ENCODE results near the gene HEXIM2. TPM values are rescaled to one million over a fixed set of nuclear protein-coding genes. Genes with fewer than 3 reads are reported as not detected.

Gene HEXIM2
- total RNA-seq, 1 experiment from 2014 or later, result 11.9 TPM

- Mint-ChIP-seq H3K4me1 (peaks cover 26% of the 10 kb centered on the region), H3K36me3 (no peaks in the 10 kb centered on the region; the same call in 1 of the 2 replicates), H3K4me3 (peak overlapping the region; percentile 98), H3K27me3 (ENCODE audit: low read depth) (peaks cover 5% of the 10 kb centered on the region; the same call in 1 of the 2 replicates), H3K27ac (peak overlapping the region; percentile 50; the same call in 1 of the 2 replicates), H3K9me3 (no peaks in the 10 kb centered on the region)
- ChIA-PET CTCF (interaction anchor here (0.6 to 16.3 kb wide), 26 partner anchors 10 to 1109 kb away, joined by 3 to 531 read pairs (median 4); partner anchors contain the start of genes ACBD4, HEXIM2 and PLCD3), POLR2A (interaction anchor here (0.6 to 6.1 kb wide), 5 partner anchors 9 to 397 kb away, joined by 4 to 242 read pairs (median 39); partner anchors contain the start of genes ACBD4 and HEXIM2)
- DNase-seq (ENCODE audit: low spot score) (no peak), ATAC-seq (no peak)
- TF ChIP-seq ZNF317 (CRISPR knock-in tag; IDR thresholded peaks at IDR 0.05; ENCODE audit: borderline replicate concordance, low read depth) (no peak), MYBL2 (CRISPR knock-in tag; IDR thresholded peaks at IDR 0.05) (no peak), GTF2I (CRISPR knock-in tag; conservative IDR thresholded peaks at IDR 0.05) (no peak), HMGA2 (CRISPR knock-in tag; IDR thresholded peaks at IDR 0.05) (no peak), NR1H2 (CRISPR knock-in tag; IDR thresholded peaks at IDR 0.05) (no peak), NR2C2 (CRISPR knock-in tag; IDR thresholded peaks at IDR 0.05) (no peak), ATF1 (CRISPR knock-in tag; IDR thresholded peaks at IDR 0.05) (no peak), HMGXB4 (CRISPR knock-in tag; IDR thresholded peaks at IDR 0.05) (no peak)
- TF ChIP-seq, protein P1, sequence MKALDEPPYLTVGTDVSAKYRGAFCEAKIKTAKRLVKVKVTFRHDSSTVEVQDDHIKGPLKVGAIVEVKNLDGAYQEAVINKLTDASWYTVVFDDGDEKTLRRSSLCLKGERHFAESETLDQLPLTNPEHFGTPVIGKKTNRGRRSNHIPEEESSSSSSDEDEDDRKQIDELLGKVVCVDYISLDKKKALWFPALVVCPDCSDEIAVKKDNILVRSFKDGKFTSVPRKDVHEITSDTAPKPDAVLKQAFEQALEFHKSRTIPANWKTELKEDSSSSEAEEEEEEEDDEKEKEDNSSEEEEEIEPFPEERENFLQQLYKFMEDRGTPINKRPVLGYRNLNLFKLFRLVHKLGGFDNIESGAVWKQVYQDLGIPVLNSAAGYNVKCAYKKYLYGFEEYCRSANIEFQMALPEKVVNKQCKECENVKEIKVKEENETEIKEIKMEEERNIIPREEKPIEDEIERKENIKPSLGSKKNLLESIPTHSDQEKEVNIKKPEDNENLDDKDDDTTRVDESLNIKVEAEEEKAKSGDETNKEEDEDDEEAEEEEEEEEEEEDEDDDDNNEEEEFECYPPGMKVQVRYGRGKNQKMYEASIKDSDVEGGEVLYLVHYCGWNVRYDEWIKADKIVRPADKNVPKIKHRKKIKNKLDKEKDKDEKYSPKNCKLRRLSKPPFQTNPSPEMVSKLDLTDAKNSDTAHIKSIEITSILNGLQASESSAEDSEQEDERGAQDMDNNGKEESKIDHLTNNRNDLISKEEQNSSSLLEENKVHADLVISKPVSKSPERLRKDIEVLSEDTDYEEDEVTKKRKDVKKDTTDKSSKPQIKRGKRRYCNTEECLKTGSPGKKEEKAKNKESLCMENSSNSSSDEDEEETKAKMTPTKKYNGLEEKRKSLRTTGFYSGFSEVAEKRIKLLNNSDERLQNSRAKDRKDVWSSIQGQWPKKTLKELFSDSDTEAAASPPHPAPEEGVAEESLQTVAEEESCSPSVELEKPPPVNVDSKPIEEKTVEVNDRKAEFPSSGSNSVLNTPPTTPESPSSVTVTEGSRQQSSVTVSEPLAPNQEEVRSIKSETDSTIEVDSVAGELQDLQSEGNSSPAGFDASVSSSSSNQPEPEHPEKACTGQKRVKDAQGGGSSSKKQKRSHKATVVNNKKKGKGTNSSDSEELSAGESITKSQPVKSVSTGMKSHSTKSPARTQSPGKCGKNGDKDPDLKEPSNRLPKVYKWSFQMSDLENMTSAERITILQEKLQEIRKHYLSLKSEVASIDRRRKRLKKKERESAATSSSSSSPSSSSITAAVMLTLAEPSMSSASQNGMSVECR (CRISPR knock-in tag; IDR thresholded peaks at IDR 0.05; ENCODE audit: borderline replicate concordance), result no peak
- TF ChIP-seq, protein P2, sequence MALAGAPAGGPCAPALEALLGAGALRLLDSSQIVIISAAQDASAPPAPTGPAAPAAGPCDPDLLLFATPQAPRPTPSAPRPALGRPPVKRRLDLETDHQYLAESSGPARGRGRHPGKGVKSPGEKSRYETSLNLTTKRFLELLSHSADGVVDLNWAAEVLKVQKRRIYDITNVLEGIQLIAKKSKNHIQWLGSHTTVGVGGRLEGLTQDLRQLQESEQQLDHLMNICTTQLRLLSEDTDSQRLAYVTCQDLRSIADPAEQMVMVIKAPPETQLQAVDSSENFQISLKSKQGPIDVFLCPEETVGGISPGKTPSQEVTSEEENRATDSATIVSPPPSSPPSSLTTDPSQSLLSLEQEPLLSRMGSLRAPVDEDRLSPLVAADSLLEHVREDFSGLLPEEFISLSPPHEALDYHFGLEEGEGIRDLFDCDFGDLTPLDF (CRISPR knock-in tag; IDR thresholded peaks at IDR 0.05), result no peak
- TF ChIP-seq, protein P3, sequence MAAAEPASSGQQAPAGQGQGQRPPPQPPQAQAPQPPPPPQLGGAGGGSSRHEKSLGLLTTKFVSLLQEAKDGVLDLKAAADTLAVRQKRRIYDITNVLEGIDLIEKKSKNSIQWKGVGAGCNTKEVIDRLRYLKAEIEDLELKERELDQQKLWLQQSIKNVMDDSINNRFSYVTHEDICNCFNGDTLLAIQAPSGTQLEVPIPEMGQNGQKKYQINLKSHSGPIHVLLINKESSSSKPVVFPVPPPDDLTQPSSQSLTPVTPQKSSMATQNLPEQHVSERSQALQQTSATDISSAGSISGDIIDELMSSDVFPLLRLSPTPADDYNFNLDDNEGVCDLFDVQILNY (CRISPR knock-in tag; IDR thresholded peaks at IDR 0.05), result no peak
Measured at GRCh38 chr17:45150911-45151809, 10.5 kb upstream of the HEXIM2 start.

DNA sequence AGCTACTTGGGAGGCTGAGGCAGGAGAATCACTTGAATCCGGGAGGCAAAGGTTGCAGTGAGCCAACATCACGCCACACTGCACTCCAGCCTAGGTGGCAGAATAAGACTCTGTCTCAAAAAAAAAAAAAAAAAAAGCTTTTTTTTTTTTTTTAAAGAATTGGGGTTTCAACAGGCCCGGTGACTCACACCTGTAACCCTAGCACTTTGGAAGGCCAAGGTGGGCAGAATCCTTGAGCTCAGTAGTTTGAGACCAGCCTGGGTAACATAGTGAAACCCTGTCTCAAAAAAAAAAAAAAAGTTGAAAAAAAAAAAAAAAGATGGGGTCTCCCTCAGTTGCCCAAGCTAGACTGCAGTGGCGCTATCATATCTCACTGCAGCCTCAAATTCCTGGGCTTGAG lies 6.6 kb upstream of the HEXIM2 start:
- CTCF ChIA-PET, result interaction anchor here (0.6 to 16.3 kb wide), 20 partner anchors 11 to 1133 kb away, joined by 3 to 531 read pairs (median 4); partner anchors contain the start of genes ACBD4 and PLCD3
- POLR2A ChIA-PET, result interaction anchor here (0.6 to 2.3 kb wide), 5 partner anchors 11 to 313 kb away, joined by 4 to 15 read pairs (median 5); no protein-coding TSS in a partner anchor
- peaks cover 5% of the 10 kb centered on the region; the same call in 1 of the 2 replicates for H3K36me3 Mint-ChIP-seq
- peaks cover 36% of the 10 kb centered on the region for H3K4me1 Mint-ChIP-seq
- DNase-seq (ENCODE audit: low spot score) (no peak), ATAC-seq (no peak)
- no peak overlapping the region; the same call in 1 of the 2 replicates for H3K27ac Mint-ChIP-seq
- no peak overlapping the region for H3K4me3 Mint-ChIP-seq
- TF ChIP-seq JAZF1 (CRISPR knock-in tag; IDR thresholded peaks at IDR 0.05), result no peak
- TF ChIP-seq ATF1 (CRISPR knock-in tag; IDR thresholded peaks at IDR 0.05), result no peak
- TF ChIP-seq, protein P4, sequence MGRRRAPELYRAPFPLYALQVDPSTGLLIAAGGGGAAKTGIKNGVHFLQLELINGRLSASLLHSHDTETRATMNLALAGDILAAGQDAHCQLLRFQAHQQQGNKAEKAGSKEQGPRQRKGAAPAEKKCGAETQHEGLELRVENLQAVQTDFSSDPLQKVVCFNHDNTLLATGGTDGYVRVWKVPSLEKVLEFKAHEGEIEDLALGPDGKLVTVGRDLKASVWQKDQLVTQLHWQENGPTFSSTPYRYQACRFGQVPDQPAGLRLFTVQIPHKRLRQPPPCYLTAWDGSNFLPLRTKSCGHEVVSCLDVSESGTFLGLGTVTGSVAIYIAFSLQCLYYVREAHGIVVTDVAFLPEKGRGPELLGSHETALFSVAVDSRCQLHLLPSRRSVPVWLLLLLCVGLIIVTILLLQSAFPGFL (CRISPR knock-in tag; IDR thresholded peaks at IDR 0.05; ENCODE audit: borderline replicate concordance), result no peak
- no peak for TF ChIP-seq GABPB1 (CRISPR knock-in tag; IDR thresholded peaks at IDR 0.05)
- no peak for TF ChIP-seq ZNF396 (CRISPR knock-in tag; IDR thresholded peaks at IDR 0.05; ENCODE audit: borderline replicate concordance)
- no peak for TF ChIP-seq NR1H2 (CRISPR knock-in tag; IDR thresholded peaks at IDR 0.05)
- TF ChIP-seq NR2C2 (CRISPR knock-in tag; IDR thresholded peaks at IDR 0.05), result no peak
- no peak for TF ChIP-seq SP1 (CRISPR knock-in tag; conservative IDR thresholded peaks at IDR 0.05)
- no peak for TF ChIP-seq RORB (CRISPR knock-in tag; IDR thresholded peaks at IDR 0.05)
- no peak for TF ChIP-seq FOXJ3 (CRISPR knock-in tag; IDR thresholded peaks at IDR 0.05; ENCODE audit: borderline replicate concordance)
- TF ChIP-seq ATF6 (CRISPR knock-in tag; IDR thresholded peaks at IDR 0.05), result no peak
- no peak for TF ChIP-seq NFATC4 (CRISPR knock-in tag; IDR thresholded peaks at IDR 0.05)
- no peak for TF ChIP-seq ETV6 (CRISPR knock-in tag; IDR thresholded peaks at IDR 0.05)
- H3K27me3 Mint-ChIP-seq (ENCODE audit: low read depth), result no peaks in the 10 kb centered on the region
- H3K9me3 Mint-ChIP-seq, result no peaks in the 10 kb centered on the region

Data from WTC11 (cell line).